GM12878 (cell line): ENCODE results near the gene CD82. TPM values are rescaled to one million over a fixed set of nuclear protein-coding genes. Genes with fewer than 3 reads are reported as not detected.

Source experiments
- CTCF ChIP-seq, 3 experiments: IDR thresholded peaks in 2 of 3; conservative IDR thresholded peaks in 1 of 3; 2 replicates each; pipeline ENCODE4 v1.5.1; 2011; ENCODE audit warnings: low read depth in 3 of 3, low read length in 3 of 3, mild to moderate bottlenecking in 3 of 3, control low read depth in 2 of 3, moderate library complexity in 2 of 3, inconsistent platforms in 1 of 3, mixed read lengths in 1 of 3; ENCODE audit not compliant: control insufficient read depth in 2 of 3, insufficient read depth in 1 of 3; ENCODE audit errors: extremely low read depth in 1 of 3
- HDGF ChIP-seq: fragments of 450-650 bp; IDR thresholded peaks from 2 replicates; pipeline ENCODE4 v1.6.1; 2016; ENCODE audit warnings: antibody characterized with exemption
- MLLT1 ChIP-seq: fragments of 450-650 bp; IDR thresholded peaks from 2 replicates; pipeline ENCODE4 v1.6.1; 2016; ENCODE audit warnings: mild to moderate bottlenecking
- MTA3 ChIP-seq: IDR thresholded peaks from 2 replicates; pipeline ENCODE4 v1.6.1; 2012; ENCODE audit warnings: low read length, inconsistent platforms, borderline replicate concordance
- PAX5 ChIP-seq: IDR thresholded peaks from 2 replicates; pipeline ENCODE4 v1.6.1; 2011; ENCODE audit warnings: low read depth, low read length, borderline replicate concordance
- POU2F2 ChIP-seq: IDR thresholded peaks from 3 replicates; pipeline ENCODE4 v1.6.1; 2011; ENCODE audit warnings: low read depth, mild to moderate bottlenecking, low read length, borderline replicate concordance
- SMARCA5 ChIP-seq: fragments of 450-650 bp; IDR thresholded peaks from 2 replicates; pipeline ENCODE4 v1.6.1; 2017; ENCODE audit warnings: mild to moderate bottlenecking
- STAT1 ChIP-seq: fragments of 450-650 bp; conservative IDR thresholded peaks from 2 replicates; pipeline ENCODE4 v1.6.1; 2014; ENCODE audit warnings: antibody characterized with exemption, mild to moderate bottlenecking
- YY1 ChIP-seq: IDR thresholded peaks from 2 replicates; pipeline ENCODE4 v1.6.1; 2011; ENCODE audit warnings: low read depth, mild to moderate bottlenecking, low read length
- ZBTB40 ChIP-seq: fragments of 450-650 bp; IDR thresholded peaks from 2 replicates; pipeline ENCODE4 v1.6.1; 2016; ENCODE audit warnings: mild to moderate bottlenecking, moderate library complexity, borderline replicate concordance
- polyA plus RNA-seq, 11 experiments: library from polyadenylated mRNA; depleted of rRNA in 4 of 11; unstranded in 6 of 11; stranded (reverse) in 5 of 11; fragments of >200 nt; fragmentation: Nextera tagmentation in 4 of 11; fragmentation: Illumina TruSeq in 1 of 11; extraction: Ambion mirVana in 4 of 11; extraction: Trizol in 1 of 11; gene quantifications; 1 replicate in 1 of 11; 2 replicates in 10 of 11; pipeline versions ENCODE4 v1.2.1 to v1.2.3, GENCODE V29; 2011 to 2016; ENCODE audit warnings: inconsistent platforms in 2 of 11, missing spikeins in 2 of 11, low read depth in 1 of 11
- total RNA-seq, 4 experiments: library from RNA; depleted of rRNA in 3 of 4; stranded (reverse); fragments of >200 nt in 3 of 4; fragmentation: Illumina TruSeq in 1 of 4; extraction: Trizol in 1 of 4; gene quantifications; 2 replicates each; pipeline versions ENCODE4 v1.2.1 to v1.2.3, GENCODE V29; 2013 to 2021

The CD82 gene
- total and polyA plus RNA-seq, 10 of the 15 experiments (the other 5 are each of a cell fraction or from before 2014, with no cell fraction given), result 5.2 to 180 (median 84.7) TPM

DNA sequence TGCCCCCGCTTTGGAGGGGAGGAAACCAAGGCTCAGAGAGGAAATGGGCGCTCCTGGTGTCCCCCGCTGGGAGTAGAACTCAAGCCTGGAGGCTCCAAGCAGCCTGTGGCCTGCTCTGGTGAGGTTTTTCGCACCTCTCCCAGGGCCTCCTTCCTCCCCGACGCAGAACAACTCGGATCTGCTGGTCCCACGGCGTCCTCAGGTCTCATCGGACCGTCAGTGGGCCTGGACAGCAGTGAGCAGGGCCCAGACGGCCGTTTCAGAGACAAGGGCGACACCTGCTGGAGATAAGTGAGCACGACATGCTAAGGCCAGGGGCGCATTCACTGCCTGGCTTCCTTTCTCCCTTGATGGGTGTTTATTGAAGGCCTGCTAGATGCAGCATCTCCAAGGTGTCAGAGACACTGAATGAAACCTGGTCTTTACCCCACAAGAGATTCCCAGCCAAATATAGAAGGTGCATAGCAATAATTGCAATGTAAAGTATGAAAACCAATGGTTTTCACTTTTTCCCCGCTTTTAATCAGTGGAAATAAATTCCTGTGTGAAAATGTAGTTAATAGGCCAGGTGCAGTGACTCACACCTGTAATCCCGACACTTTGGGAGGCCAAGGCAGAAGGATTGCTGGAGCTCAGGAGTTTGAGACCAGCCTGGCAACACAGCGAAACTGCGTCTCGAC lies 26.9 kb upstream of the CD82 start (continued):
- peak; percentile 72; the same call in 1 of the 2 replicates for TF ChIP-seq SMARCA5
- peak; percentile 70; the same call in 1 of the 2 replicates for TF ChIP-seq YY1
- peak; percentile 94 to 96 (median 96); a peak in 5 of 6 replicates for TF ChIP-seq CTCF (IDR thresholded peaks at IDR 0.05 in 2 of 3, conservative IDR thresholded peaks at IDR 0.05 in 1 of 3; ENCODE audit: control insufficient read depth in 2 of 3, extremely low read depth in 1 of 3, insufficient read depth in 1 of 3, low read depth in 3 of 3, low read length in 3 of 3)
- no peak for TF ChIP-seq STAT1
- TF ChIP-seq ZBTB40, result no peak
- TF ChIP-seq MTA3, result no peak
- TF ChIP-seq PAX5, result no peak
- 0 out of 3 replicates have a peak, but pooled peaks have one; percentile 25 for TF ChIP-seq POU2F2
- no peak for TF ChIP-seq HDGF
- 0 out of 2 replicates have a peak, but pooled peaks have one; percentile 24 for TF ChIP-seq MLLT1
